Adipocyte (in vitro differentiated cells): ENCODE data around the gene GJA5.
A peak's percentile ranks its signal among the peaks of the same experiment; 100 is the strongest.

Source experiments
- DNase-seq: peaks from one replicate; pipeline ENCODE4 v3.0.0-alpha.2; 2015; ENCODE audit warnings: low read depth
- H3K27me3 ChIP-seq: replicated peaks from 2 replicates; pipeline ENCODE4 v1.7.0; 2013; ENCODE audit warnings: mild to moderate bottlenecking, low read length, moderate library complexity; ENCODE audit not compliant: control insufficient read depth, insufficient read depth
- H3K36me3 ChIP-seq: 2 replicates; pipeline ENCODE4 v1.7.0; 2013; ENCODE audit warnings: low read length, mild to moderate bottlenecking, moderate library complexity; ENCODE audit not compliant: control insufficient read depth, insufficient read depth, severe bottlenecking
- H3K4me1 ChIP-seq: 2 replicates; pipeline ENCODE4 v1.7.0; 2013; ENCODE audit warnings: mild to moderate bottlenecking, low read length, moderate library complexity; ENCODE audit not compliant: control insufficient read depth, insufficient read depth
- H3K4me3 ChIP-seq: 2 replicates; pipeline ENCODE4 v1.7.0; 2013; ENCODE audit warnings: mild to moderate bottlenecking, low read length, moderate library complexity
- H3K9ac ChIP-seq: 2 replicates; pipeline ENCODE4 v1.7.0; 2013; ENCODE audit warnings: mild to moderate bottlenecking, low read length, moderate library complexity
- H3K9me3 ChIP-seq: 2 replicates; pipeline ENCODE4 v1.7.0; 2013; ENCODE audit warnings: mild to moderate bottlenecking, low read length, moderate library complexity; ENCODE audit not compliant: control insufficient read depth

The GJA5 gene

GRCh38 chr1:147758379-147759100, 1.9 kb downstream of the GJA5 start:
- Histone ChIP-seq H3K27me3 (no peaks in the 10 kb centered on the region), H3K9ac (no peak overlapping the region), H3K9me3 (no peaks in the 10 kb centered on the region), H3K4me1 (peaks cover 33% of the 10 kb centered on the region), H3K36me3 (no peaks in the 10 kb centered on the region), H3K4me3 (no peak overlapping the region)
- DNase-seq = no peak

- Histone ChIP-seq H3K9me3 (no peaks in the 10 kb centered on the region), H3K9ac (no peak overlapping the region), H3K4me3 (no peak overlapping the region), H3K27me3 (no peaks in the 10 kb centered on the region), H3K36me3 (no peaks in the 10 kb centered on the region), H3K4me1 (peaks cover 31% of the 10 kb centered on the region)
- peak; percentile 14 for DNase-seq
Observed at GRCh38 chr1:147757015-147757990, 3.1 kb downstream of the GJA5 start.

DNA sequence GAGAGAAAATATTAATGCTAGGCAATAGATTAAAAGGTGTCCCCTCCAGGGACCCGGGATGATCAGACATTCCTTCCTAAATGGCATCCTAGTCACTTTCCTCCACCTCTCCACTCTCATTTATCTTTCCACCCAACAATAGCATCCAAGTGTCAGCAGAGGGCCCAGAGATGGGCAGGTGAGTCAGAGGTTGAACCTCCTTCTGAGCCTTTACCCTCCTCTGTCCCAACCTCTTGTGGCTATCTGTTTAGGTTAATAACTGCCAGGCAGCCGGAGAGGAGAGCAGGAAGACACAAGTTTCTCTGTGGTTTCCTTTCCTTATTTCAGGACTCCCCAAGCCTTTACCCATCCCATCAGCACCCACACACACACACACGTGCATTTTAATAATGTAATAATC, 4.1 kb downstream of the GJA5 start:
- H3K4me1 ChIP-seq = peaks cover 22% of the 10 kb centered on the region

GRCh38 chr1:147754661-147755060, 5.7 kb downstream of the GJA5 start:
- no peaks in the 10 kb centered on the region for H3K27me3 ChIP-seq
- no peak overlapping the region for H3K9ac ChIP-seq
- no peak overlapping the region for H3K4me3 ChIP-seq
- peaks cover 6% of the 10 kb centered on the region for H3K4me1 ChIP-seq
- no peak for DNase-seq
- H3K36me3 ChIP-seq = no peaks in the 10 kb centered on the region
- H3K9me3 ChIP-seq = no peaks in the 10 kb centered on the region

More for the DNA sequence above, 4.1 kb downstream of the GJA5 start:
- H3K27me3 ChIP-seq = no peaks in the 10 kb centered on the region
- no peaks in the 10 kb centered on the region for H3K9me3 ChIP-seq
- no peaks in the 10 kb centered on the region for H3K36me3 ChIP-seq
- DNase-seq = no peak
- no peak overlapping the region for H3K9ac ChIP-seq
- no peak overlapping the region for H3K4me3 ChIP-seq

- Histone ChIP-seq H3K9ac (no peak overlapping the region), H3K9me3 (no peaks in the 10 kb centered on the region), H3K4me1 (peaks cover 9% of the 10 kb centered on the region), H3K27me3 (no peaks in the 10 kb centered on the region), H3K36me3 (no peaks in the 10 kb centered on the region), H3K4me3 (no peak overlapping the region)
- DNase-seq = no peak
Observed at GRCh38 chr1:147753081-147753480, 7.3 kb downstream of the GJA5 start.

DNA sequence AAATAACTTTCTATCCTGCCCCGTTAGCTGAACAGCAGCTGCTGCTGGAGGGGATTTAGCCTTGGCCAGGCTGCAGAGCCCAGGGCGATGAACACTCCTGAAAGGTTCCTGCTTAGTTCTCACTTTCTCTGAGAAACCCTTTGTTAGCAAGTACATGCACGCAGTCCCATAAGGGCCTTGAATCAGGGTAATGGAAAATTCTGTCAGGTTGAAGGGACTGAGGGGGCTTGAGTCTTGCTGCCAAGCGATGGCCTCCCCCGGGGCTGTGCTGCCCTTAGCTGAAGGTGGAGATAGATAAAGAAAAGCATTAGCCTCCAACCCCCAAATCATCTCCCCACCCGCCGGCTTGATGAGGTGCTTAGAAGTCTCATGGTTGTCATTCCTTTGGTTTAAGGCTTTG, 7.9 kb downstream of the GJA5 start:
- Histone ChIP-seq H3K9ac (no peak overlapping the region), H3K4me1 (peaks cover 9% of the 10 kb centered on the region), H3K4me3 (no peak overlapping the region), H3K9me3 (no peaks in the 10 kb centered on the region), H3K27me3 (no peaks in the 10 kb centered on the region), H3K36me3 (no peaks in the 10 kb centered on the region)
- DNase-seq = no peak

- peaks cover 9% of the 10 kb centered on the region for H3K4me1 ChIP-seq
- DNase-seq = no peak
- no peaks in the 10 kb centered on the region for H3K9me3 ChIP-seq
- no peak overlapping the region for H3K9ac ChIP-seq
- no peaks in the 10 kb centered on the region for H3K36me3 ChIP-seq
- no peaks in the 10 kb centered on the region for H3K27me3 ChIP-seq
- no peak overlapping the region for H3K4me3 ChIP-seq
Observed at GRCh38 chr1:147751346-147751745, 9.1 kb downstream of the GJA5 start.

DNA sequence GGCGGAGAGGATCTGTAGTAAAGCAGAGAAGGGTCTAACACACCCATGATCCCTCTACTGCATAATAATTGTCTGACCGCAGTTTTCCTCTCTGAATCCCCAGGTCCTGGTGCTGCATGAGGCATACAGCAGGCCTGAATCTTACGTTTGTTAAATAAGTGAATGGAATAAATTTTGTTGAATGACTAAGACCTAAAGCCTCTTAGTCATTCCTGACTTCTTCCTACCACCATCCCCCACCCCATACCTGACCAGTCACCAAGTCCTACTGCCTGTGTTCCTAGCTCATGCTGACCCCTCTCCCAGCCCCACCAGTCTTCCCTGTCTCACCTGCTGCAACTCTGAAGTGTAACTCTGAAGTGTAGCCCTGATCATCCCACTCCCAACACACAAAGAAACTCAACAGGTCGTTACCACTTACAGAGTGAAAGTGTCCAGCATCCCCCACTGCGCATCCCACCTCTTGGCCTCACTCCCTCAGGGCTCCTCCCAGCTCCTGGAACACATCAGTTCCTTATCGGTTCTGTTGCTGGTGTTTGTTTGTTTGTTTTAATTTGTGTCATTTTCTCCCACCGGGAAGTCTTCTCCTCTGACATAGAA, 9.7 kb downstream of the GJA5 start:
- H3K27me3 ChIP-seq = no peaks in the 10 kb centered on the region
- H3K9ac ChIP-seq = no peak overlapping the region
- no peaks in the 10 kb centered on the region for H3K9me3 ChIP-seq
- H3K36me3 ChIP-seq = no peaks in the 10 kb centered on the region
- peaks cover 9% of the 10 kb centered on the region for H3K4me1 ChIP-seq
- H3K4me3 ChIP-seq = no peak overlapping the region
- DNase-seq = no peak

DNA sequence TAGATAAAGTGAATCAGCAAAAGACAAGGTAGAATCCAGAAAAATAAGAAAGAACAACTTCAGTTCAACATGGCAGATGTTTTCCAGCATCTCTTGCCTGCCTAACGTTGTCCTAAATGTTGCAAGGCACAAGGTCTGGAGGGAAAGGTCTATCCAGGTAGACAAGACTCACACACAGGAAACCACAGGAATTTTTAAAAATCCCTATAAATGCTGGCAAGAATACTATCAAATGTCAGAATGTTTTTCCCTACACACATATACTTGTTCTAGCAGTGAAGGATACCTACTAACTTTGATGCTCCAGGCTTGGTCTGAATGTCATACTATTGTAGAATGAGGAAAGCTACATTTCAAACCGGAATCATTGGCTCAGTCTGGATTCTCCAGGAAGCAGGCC, 10.6 kb downstream of the GJA5 start:
- Histone ChIP-seq H3K27me3 (no peaks in the 10 kb centered on the region), H3K36me3 (no peaks in the 10 kb centered on the region), H3K4me1 (peaks cover 5% of the 10 kb centered on the region), H3K4me3 (no peak overlapping the region), H3K9me3 (no peaks in the 10 kb centered on the region), H3K9ac (no peak overlapping the region)
- no peak for DNase-seq

- Histone ChIP-seq H3K9ac (no peak overlapping the region), H3K36me3 (no peaks in the 10 kb centered on the region), H3K27me3 (no peaks in the 10 kb centered on the region), H3K9me3 (no peaks in the 10 kb centered on the region), H3K4me3 (no peak overlapping the region), H3K4me1 (peaks cover 5% of the 10 kb centered on the region)
- no peak for DNase-seq
Observed at GRCh38 chr1:147748676-147749350, 11.6 kb downstream of the GJA5 start.

DNA sequence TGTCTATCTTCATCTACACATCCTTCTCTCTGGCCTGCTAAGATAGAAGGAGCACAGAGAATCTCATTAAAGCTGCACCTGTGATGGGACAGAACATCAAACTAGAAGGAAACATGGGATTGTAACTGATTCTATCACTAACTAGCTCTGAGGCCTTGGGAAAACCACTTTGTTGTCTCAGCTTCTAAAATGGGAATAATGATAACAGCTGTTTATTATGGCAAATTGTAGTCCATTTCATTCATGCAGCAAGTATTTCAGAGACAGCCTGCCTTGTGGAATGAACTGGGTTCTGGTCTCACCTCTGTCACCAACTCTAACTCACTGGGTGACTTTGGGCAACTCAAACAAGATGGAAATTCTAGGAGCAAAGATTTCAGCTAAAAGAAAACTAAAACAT, 12.4 kb downstream of the GJA5 start:
- H3K27me3 ChIP-seq = no peaks in the 10 kb centered on the region
- no peaks in the 10 kb centered on the region for H3K36me3 ChIP-seq
- H3K9ac ChIP-seq = no peak overlapping the region
- H3K4me1 ChIP-seq = peaks cover 3% of the 10 kb centered on the region
- H3K9me3 ChIP-seq = no peaks in the 10 kb centered on the region
- DNase-seq = no peak
- no peak overlapping the region for H3K4me3 ChIP-seq
